Stimulated activated CD4-positive, alpha-beta T cell treated with anti-CD3 and anti-CD28 coated beads, Interleukin-1b, Interleukin-23, amount 100 ng/mL, for 1 hour (primary cell): ENCODE measurements around the gene GRHL1.
A peak's percentile ranks its signal among the peaks of the same experiment; 100 is the strongest.
"Not testable (repeated sequence)": the region's sequence is repeated elsewhere in the genome, so short reads cannot be mapped to it uniquely, and the experiment has no call there.

Experiments used
- DNase-seq, 2 donors: peaks; one replicate each; pipeline ENCODE4 v3.0.0-alpha.2; 2020; ENCODE audit warnings: low read depth in 2 of 2

Gene GRHL1, protein sequence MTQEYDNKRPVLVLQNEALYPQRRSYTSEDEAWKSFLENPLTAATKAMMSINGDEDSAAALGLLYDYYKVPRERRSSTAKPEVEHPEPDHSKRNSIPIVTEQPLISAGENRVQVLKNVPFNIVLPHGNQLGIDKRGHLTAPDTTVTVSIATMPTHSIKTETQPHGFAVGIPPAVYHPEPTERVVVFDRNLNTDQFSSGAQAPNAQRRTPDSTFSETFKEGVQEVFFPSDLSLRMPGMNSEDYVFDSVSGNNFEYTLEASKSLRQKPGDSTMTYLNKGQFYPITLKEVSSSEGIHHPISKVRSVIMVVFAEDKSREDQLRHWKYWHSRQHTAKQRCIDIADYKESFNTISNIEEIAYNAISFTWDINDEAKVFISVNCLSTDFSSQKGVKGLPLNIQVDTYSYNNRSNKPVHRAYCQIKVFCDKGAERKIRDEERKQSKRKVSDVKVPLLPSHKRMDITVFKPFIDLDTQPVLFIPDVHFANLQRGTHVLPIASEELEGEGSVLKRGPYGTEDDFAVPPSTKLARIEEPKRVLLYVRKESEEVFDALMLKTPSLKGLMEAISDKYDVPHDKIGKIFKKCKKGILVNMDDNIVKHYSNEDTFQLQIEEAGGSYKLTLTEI

GRCh38 chr2:9951522-9952285 lies at the start of gene GRHL1:
Gene GRHL1, plus strand, starts transcription at chr2:9951693. Its CDS starts 141 bp downstream, at chr2:9951834.
- DNase-seq = peak; percentile 82 to 83

DNA sequence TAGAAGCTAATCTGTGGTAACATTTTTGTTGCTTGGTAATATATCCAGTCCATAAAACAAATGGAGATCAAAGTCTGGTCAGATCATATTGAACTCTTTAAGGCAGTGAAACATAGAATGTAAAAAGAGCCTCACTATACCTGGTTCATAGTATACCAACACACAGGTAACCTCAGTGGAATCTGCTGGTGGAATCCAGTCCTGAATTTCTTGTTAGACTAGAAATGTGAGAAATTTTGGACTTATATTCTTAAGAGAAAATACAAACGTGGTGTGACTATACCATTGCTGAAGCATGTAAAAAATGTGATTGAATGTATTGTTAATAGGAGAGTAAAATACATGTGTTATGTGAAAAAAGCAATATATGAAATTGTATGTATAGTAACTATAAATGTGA lies 46.1 kb upstream of the GRHL1 start:
- DNase-seq = no peak

GRCh38 chr2:9907402-9907801 lies 44.1 kb upstream of the GRHL1 start:
- DNase-seq = no peak

GRCh38 chr2:9908639-9909038 lies 42.9 kb upstream of the GRHL1 start:
- DNase-seq = no peak

GRCh38 chr2:9909106-9909505 lies 42.4 kb upstream of the GRHL1 start:
- DNase-seq = no peak

- DNase-seq = no peak
These were observed 40.8 kb upstream of the GRHL1 start for GRCh38 chr2:9910699-9911098.

- no peak for DNase-seq
These were observed 39.0 kb upstream of the GRHL1 start for GRCh38 chr2:9912468-9912867.

DNA sequence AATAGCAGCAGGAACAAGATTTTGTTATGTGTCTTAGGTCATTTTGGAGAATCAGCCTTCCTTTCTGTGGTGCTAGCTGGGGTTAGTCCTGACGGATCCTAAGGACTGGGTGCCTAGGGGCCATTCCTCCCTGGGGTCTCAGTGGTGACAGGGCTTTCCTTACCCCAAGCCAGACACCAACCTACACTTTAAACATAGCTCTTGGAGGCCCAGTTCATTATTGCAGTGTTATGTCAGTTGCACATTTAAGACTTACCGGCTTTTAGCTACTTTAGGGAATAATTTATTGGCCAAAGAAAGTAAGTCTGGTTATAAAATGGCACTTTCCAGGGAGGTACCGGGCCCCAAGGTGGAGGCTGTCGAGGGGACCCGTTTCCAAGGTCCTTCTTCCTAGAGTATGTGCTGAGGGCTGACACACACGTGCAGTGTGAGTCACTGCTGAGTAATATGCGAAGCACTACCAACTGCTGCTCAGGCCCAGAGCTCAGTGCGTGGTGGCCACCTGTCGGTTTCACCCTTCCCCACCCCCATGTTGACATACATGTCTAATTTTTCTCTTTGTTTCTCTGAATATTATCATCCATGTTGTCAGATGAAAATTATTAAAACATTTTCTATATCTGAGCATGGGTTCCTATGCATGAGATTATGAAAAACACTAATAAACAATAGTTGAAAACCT lies 37.0 kb upstream of the GRHL1 start:
- peak in 1 of 2 donors; percentile 15 for DNase-seq

DNA sequence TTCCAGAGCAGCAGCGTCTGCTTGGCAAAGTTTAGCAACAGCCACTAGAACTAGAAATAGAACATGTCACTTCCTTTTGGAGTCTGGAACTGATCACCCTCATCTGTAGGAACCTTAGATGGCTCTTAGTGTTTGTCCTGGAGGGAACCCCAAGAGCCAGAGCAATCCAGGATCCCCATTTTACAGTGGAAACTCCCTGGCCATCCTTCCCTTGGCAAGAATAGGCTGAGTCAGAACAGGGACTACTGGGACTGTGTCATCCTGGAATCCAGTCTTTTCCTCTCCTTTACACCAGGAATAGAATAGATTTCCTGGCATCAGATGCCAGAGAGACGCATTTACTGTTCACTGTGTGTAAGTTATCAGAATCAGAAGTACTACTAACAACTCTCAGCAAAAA lies 33.2 kb upstream of the GRHL1 start:
- DNase-seq = no peak

DNA sequence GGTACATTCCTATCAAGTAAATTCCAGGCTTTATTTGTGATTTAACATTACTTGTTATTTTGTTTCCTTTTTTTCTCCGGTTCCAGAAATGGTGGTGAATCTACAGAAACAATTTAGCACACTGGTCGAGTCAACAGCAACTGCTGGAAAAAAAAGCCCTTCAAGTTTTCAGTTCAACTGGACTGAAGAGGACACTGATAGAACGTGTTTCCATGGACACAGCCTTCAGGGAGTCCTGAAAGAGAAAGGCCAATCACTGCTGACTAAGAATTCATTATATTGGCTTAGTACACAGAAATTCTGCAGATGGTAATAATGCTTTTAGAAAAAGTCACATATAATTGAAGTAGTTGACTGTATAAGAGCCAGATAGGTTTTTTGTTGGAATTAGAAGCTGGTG lies 32.0 kb upstream of the GRHL1 start:
- DNase-seq = no peak

DNA sequence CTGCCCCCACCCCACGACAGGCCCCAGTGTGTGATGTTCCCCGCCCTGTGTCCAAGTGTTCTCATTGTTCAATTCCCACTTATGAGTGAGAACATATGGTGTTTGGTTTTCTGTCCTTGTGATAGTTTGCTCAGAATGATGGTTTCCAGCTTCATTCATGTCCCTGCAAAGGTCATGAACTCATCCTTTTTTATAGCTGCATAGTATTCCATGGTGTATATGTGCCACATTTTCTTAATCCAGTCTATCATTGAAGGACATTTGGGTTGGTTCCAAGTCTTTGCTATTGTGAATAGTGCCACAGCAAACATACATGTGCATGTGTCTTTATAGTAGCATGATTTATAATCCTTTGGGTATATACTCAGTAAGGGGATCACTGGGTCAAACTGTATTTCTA lies 24.5 kb upstream of the GRHL1 start:
- DNase-seq = not testable (repeated sequence)

GRCh38 chr2:9937258-9937657 lies 14.2 kb upstream of the GRHL1 start:
- DNase-seq = no peak

GRCh38 chr2:9937968-9938367 lies 13.5 kb upstream of the GRHL1 start:
- no peak for DNase-seq

DNA sequence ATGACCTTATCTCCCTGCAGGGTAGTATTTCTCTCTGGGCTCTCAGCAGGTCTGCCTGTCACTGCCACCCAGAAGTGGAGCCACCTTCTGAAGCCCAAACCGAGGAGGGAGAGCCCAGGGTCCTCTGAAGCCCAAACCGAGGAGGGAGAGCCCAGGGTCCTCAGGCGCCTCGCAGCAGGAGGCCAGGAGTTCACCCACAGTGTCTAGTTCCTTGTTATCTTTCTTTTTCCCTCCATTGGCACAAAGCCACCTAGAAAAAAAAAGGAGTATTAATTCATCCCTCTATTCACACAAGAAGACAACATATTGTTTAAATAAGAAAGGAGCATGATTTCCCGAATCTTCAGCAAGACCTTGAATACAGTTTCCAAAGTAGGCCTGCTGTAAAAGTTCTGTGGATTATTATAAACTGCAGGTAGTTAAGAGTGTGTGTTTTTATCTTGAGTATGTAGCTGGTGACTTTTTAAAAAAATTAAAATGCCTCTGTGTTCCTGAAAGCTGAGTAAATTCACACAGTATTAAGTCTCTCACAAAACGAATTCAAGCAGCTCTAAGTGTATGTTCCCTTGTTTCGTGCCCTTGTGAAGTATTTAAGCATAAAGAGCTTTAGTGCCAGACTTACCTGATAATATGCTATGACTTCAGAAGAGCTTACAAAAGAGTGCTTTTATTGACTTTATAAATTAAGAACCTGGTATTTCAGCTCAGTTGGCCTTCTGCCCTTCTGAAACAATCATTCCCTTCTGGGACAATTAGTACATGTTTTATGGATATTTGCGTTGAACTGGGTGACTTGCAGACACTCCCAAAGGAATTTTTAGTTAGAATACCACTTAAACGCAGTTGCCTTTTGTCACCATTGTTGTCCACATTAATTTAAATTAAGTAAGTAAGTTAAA lies 11.7 kb upstream of the GRHL1 start:
- no peak for DNase-seq

GRCh38 chr2:9941196-9941995 lies 10.1 kb upstream of the GRHL1 start:
- DNase-seq = no peak

GRCh38 chr2:9941996-9942390 lies 9.5 kb upstream of the GRHL1 start:
- DNase-seq = no peak

DNA sequence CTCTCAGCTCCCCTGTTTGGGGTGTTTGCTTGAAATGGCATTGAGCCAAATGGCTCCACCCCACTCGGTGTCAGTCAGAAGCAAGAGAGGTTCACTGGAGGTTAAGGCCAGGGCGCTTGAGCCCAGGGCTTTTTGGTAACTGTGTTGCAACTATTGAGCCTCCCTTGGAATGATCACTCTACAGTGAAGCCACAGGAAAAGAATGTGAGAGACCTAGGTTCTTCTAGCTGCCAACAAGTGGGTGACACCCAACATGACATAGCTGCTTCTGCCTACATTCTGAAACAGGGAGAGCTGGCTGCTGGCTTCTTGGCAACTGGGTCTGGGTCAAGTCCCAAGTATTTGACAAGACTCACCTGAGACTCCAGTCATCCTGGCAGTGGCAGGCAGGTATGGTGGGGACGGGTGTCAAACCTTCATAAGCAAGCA lies 7.1 kb upstream of the GRHL1 start:
- no peak for DNase-seq

- no peak for DNase-seq
These were observed 5.9 kb upstream of the GRHL1 start for GRCh38 chr2:9945596-9945995.

DNA sequence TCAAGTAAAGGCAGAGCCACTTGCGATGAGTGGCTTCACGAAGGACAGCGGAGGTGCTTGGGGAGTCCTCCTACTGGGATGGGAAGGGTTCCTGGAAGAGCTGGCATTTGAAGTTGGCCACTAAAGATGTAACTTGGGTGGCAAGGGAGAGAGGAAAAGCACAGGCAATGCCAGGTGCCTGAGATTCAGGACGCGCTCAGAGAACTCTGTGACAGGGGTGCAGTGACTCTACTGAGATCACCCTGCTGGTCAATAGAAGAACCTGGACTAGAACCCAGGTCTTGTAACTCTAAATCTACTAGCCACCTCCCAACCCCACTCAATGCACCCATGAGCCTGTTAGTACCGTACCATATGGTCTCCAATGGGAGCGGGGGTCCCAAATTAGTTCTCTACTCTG lies 5.4 kb upstream of the GRHL1 start:
- no peak for DNase-seq

DNA sequence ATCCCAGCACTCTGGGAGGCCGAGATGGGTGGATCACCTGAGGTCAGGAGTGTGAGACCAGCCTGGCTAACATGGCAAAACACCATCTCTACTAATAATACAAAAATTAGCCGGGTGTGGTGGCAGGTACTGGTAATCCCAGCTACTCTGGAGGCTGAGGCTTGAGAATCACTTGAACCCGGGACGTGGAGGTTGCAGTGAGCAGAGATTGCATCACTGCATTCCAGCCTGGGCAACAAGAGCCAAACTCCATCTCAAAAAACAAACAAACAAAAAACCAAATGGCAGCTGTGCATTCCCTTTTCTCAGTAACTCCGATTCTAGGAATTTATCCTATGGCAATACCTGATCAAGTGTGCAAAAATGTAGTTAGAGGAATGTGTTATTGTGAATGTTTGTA lies 4.7 kb upstream of the GRHL1 start:
- no peak for DNase-seq
